Mesodermal cell (in vitro differentiated cells): ENCODE data around the gene CHST3.
"Not testable (repeated sequence)": the region's sequence is repeated elsewhere in the genome, so short reads cannot be mapped to it uniquely, and the experiment has no call there.

ENCODE experiments used
- H3K27ac ChIP-seq: 2 replicates; pipeline ENCODE4 v1.7.0; 2013; ENCODE audit warnings: mild to moderate bottlenecking, low read depth, low read length, moderate library complexity; ENCODE audit not compliant: severe bottlenecking
- H3K36me3 ChIP-seq: 2 replicates; pipeline ENCODE4 v1.7.1; 2013; ENCODE audit warnings: mild to moderate bottlenecking, low read length, moderate library complexity; ENCODE audit not compliant: control insufficient read depth, insufficient read depth
- H3K4me1 ChIP-seq: one replicate; pipeline ENCODE4 v1.7.1; 2013; ENCODE audit warnings: mild to moderate bottlenecking, low read length; ENCODE audit not compliant: insufficient read depth, control insufficient read depth, poor library complexity, severe bottlenecking
- H3K4me3 ChIP-seq: 2 replicates; pipeline ENCODE4 v1.7.0; 2013; ENCODE audit warnings: low read length, control low read depth, mild to moderate bottlenecking; ENCODE audit not compliant: insufficient read depth, poor library complexity, severe bottlenecking; ENCODE audit errors: extremely low read depth
- H3K9me3 ChIP-seq: 2 replicates; pipeline ENCODE4 v1.7.1; 2013; ENCODE audit warnings: mild to moderate bottlenecking, low read length, moderate library complexity; ENCODE audit not compliant: control insufficient read depth
- WGBS, 2 experiments: methylation state at CpG; one replicate each; pipeline ENCODE4 v1.1.5; 2013; ENCODE audit warnings: missing lambda C conversion rate in 2 of 2; ENCODE audit not compliant: insufficient coverage in 2 of 2; 5-methylcytosine and 5-hydroxymethylcytosine counted together

The CHST3 gene

DNA sequence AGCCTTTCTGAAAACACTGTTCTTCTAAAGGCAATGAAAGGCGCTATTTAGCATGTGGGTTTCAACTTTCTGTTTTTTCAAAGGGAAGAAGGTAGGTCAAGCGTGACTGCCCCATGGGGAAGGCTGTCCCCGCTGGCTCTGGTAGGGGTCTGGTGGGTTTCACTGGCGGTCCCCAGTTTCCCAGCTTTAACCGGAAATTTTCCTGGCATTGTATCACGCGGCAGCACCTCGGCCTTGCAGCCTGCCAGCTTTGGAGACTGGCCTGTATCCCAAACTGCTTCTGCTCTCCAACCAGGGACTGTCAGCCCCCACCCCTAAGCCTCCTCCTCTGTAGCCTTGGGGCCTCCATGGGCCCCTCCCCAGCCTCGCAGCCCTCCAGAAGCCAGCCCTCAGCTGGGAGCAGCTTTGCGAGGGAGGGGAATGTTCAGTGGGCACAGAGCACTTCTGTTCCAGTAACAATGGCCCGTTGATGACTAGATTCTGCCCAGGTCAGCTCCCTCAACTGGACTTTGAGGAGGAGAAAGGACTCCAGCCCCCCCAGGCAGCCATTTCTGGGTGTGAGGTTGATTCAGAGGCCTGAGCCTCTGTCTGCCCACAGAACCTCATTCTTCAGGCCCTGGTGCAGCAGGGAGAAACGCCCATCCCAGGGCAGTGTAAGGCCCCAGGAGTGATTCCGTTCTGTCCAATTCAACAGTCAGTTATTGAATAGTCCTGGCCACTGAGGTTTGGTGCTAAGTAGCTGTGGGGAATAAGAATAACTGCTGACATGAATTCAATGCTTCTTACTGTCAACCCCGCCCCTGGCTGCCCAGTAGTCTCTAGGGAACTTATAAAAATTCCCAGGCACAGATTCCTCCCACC, 17.1 kb downstream of the CHST3 start:
- Histone ChIP-seq H3K9me3 (no peaks in the 10 kb centered on the region), H3K27ac (peak overlapping the region; percentile 49), H3K4me1 (peaks cover 38% of the 10 kb centered on the region), H3K4me3 (no peak overlapping the region), H3K36me3 (peaks cover 15% of the 10 kb centered on the region)
- 83 to 85% methylated on average over 11 to 13 of the region's 14 CpGs for WGBS, 2 experiments

DNA sequence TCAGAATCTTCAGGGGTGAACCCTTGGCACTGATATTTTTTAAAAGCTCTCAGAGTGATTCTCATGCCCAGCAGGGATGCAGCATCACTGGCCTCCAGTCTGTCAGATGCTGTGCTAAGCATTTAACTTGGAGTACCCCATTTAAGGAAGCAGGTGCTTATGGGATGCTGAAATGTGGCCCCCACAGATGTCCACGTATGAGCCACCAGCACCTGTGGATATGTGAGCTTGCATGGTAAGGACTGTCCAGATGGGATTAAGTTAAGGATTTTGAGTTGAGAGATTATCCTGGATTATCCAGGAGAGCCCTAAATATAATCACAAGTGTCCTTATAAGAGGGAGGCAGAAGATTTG, 17.7 kb downstream of the CHST3 start:
- WGBS, 2 experiments, result 100% methylated on average over 1 of the region's 1 CpG; no CpG with 5 or more reads in 1 of the 2 experiments
- Histone ChIP-seq H3K4me3 (no peak overlapping the region), H3K27ac (no peak overlapping the region), H3K36me3 (peaks cover 21% of the 10 kb centered on the region), H3K9me3 (no peaks in the 10 kb centered on the region), H3K4me1 (peaks cover 32% of the 10 kb centered on the region)

DNA sequence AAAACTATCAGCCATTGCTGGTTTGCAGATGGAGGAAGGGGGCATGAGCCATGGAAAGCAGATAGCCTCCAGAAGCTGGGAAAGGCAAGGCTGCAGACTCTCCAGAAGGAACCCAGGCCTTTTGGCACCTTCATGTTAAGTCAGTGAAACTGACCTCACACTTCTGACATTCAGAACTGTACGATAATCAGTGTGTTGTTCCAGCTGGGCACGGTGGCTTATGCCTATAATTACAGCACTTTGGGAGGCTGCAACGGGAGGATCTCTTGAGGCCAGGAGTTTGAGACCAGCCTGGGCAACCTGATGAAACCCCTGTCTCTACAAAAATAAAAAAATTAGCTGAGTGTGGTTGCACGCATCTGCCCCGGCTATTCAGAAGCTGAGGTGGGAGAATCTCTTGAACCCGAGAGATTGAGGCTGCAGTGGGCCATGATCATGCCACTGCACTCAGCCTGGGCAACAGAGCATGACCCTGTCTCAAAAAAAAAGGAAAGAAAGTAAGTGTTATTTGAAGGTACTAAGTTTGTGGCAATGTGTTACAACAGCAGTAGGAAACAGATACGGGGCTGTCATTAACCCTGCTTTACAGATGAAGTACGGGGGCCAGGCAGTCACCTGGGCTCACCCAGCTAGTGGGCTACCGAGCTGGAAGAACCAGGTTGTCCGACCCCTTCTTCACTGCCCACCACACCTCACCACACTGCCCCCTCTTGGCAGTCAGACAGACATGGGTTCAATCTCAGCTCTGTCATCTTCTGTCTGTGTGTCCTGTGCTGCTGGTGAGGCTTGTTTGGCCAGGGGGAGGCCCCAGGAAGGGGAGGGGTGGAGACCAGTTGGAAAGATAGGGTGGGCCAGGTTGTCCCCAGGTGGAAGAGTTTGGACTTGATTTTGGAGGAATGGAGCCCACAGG, 18.3 kb downstream of the CHST3 start:
- WGBS, 2 experiments, result 94 to 95% methylated on average over 7 to 8 of the region's 10 CpGs
- H3K4me3 ChIP-seq, result no peak overlapping the region
- H3K4me1 ChIP-seq, result peaks cover 29% of the 10 kb centered on the region
- peaks cover 27% of the 10 kb centered on the region for H3K36me3 ChIP-seq
- no peak overlapping the region for H3K27ac ChIP-seq
- peaks cover 4% of the 10 kb centered on the region for H3K9me3 ChIP-seq

DNA sequence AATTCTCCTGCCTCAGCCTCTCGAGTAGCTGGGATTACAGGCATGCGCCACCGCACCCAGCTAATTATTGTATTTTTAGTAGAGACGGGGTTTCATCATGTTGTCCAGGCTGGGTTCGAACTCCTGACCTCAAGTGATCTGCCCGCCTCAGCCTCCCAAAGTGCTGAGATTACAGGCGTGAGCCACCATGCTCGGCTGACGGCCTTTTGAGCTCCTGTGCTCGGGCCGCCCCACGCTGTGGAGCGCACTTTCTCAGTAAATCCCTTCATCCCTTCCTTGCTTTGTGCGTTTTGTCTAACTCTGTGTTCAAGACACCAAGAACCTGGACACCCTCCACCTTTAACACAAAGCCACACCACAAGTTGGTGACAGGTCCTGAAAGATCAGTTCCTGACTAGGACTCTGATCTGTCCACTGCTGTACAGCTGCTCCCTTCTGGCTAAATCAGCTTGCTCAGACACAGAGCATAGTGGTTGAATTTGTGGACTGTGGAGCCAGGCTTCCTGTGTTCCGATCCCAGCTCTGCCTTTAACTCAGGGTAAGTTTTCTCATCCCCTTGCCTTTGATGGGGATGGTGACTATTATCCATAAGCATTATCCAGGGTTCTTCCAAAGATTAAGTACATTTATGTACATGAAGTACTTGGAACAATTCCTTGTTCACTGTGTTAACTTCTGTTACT, 20.1 kb downstream of the CHST3 start:
- peaks cover 6% of the 10 kb centered on the region for H3K9me3 ChIP-seq
- WGBS, 2 experiments, result 90 to 95% methylated on average over 11 to 14 of the region's 15 CpGs
- peaks cover 22% of the 10 kb centered on the region for H3K4me1 ChIP-seq
- H3K27ac ChIP-seq, result peak overlapping the region; percentile 59
- H3K36me3 ChIP-seq, result peaks cover 30% of the 10 kb centered on the region
- H3K4me3 ChIP-seq, result no peak overlapping the region

DNA sequence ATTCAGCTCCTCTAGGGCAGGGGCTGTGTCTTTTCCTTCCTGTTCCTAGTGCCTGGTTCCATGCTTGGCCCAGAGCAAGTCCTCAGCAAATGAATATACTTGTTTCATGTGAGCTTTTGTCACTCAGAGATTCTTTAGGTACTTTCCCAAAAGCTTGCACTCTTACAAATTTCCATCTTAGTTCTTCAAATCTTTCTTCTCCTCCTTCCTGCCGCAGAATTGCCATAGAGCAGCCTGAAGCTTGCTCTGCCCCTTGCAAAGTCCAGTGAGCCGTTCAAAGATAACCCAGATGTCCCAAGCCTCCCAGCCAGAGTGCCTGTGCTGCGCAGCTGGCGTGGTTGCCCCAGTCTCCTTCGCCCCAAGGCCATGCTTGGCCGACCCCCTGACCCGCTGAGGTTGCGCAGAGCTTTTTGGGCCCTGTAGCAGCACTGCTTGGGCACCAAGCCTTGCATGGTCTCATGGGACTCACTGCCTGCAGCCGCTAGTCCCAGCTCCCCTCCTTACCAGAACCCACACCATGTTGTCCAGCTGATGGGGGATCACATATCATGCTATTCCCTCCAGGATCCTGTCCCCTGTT, 20.7 kb downstream of the CHST3 start:
- Histone ChIP-seq H3K27ac (no peak overlapping the region), H3K9me3 (peaks cover 6% of the 10 kb centered on the region), H3K4me3 (no peak overlapping the region), H3K36me3 (peaks cover 34% of the 10 kb centered on the region), H3K4me1 (peaks cover 16% of the 10 kb centered on the region)
- 93 to 97% methylated on average over 8 to 9 of the region's 9 CpGs for WGBS, 2 experiments

DNA sequence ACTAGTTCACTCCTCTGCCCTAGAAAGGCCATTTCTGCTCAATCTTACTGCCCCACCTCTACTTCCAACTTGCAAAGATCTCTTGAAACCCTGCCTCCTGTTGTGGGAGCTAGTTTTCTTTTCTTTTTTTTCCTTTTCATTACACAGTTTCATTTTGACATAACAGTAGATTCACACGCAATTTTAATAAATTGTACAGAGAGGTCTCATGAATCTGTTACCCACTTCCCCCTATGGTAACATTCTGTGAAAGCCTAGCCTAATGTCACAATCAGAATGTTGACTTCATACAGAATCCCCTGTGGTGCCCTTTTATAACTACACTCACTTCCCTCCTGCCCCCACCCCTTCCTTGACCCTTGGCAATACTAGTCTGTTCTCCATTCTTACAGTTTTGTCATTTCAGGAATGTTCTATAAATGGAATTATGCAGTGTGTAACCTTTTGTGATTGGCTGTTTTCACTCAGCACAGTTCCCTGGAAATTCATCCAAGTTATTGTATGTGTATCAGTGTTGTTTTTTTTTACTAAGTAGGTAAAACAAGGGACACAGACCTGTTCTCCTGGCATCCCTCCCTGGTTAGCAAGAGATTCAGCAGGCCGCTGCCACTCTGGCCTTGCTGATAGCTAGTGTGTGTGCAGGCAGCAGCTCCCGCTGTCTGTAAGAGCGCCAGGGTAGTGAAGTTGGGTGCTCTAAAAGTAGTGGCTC, 21.5 kb downstream of the CHST3 start:
- Histone ChIP-seq H3K4me3 (no peak overlapping the region), H3K27ac (no peak overlapping the region), H3K4me1 (peaks cover 8% of the 10 kb centered on the region), H3K9me3 (peaks cover 6% of the 10 kb centered on the region), H3K36me3 (peaks cover 34% of the 10 kb centered on the region)
- 94 to 100% methylated on average over 1 to 3 of the region's 4 CpGs for WGBS, 2 experiments

DNA sequence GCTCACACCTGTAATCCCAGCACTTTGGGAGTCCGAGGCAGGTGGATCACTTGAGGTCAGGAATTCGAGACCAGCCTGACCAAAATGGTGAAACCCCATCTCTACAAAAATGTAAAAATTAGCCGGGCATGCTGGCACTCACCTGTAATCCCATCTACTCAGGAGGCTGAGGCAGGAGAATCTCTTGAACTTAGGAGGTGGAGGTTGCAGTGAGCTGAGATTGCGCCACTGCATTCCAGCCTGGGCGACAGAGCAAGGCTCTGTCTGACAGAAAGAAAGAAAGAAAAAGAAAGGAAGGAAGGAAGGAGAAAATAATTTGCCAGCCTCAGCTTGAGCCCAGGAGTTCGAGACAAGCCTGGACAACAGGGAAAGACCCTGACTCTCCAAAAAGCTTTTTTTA, 24.7 kb downstream of the CHST3 start:
- H3K36me3 ChIP-seq, result peaks cover 26% of the 10 kb centered on the region
- H3K27ac ChIP-seq, H3K4me3 ChIP-seq, H3K4me1 ChIP-seq, H3K9me3 ChIP-seq: not testable (repeated sequence)
- 84 to 98% methylated on average over 5 of the region's 6 CpGs for WGBS, 2 experiments

DNA sequence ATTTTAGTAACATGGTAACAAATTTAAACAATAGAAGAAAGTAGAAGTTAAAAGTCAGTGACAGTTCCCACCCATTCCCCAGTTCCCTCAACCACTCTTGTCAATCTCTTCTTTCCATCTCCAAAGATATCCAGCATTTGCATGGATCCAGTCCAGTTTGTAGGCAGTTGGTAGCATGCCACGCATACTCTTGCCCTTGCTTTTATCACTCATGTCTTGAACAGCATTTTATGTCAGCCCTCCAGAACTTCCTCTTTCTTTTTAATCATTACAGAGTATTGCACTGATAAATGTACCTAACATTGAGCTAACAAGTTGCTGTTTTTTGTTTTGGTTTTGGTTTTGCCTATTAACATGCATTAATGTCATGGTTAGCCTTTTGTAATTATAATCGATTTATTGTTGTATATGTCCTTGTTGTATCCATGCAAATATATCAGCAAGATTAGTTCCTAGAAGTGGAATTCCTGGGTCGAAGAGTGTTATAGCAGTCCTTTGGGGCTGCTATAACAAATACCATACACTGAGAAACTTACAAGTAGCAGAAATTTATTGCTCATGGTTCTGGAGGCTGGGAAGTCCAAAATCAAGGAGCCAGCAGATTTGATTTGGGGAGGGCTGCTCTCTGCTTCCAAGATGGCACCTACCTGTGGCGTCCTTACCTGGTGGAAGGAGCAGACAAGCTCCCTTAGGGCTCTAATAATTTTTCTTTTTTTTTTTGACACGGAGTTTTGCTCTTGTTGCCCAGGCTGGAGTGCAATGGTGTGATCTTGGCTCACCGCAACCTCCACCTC, 25.7 kb downstream of the CHST3 start:
- no peak overlapping the region for H3K4me3 ChIP-seq
- H3K4me1 ChIP-seq, result no peaks in the 10 kb centered on the region
- H3K9me3 ChIP-seq, result peaks cover 6% of the 10 kb centered on the region
- H3K27ac ChIP-seq, result no peak overlapping the region
- 54 to 75% methylated on average over 3 to 4 of the region's 6 CpGs for WGBS, 2 experiments
- H3K36me3 ChIP-seq, result peaks cover 26% of the 10 kb centered on the region

DNA sequence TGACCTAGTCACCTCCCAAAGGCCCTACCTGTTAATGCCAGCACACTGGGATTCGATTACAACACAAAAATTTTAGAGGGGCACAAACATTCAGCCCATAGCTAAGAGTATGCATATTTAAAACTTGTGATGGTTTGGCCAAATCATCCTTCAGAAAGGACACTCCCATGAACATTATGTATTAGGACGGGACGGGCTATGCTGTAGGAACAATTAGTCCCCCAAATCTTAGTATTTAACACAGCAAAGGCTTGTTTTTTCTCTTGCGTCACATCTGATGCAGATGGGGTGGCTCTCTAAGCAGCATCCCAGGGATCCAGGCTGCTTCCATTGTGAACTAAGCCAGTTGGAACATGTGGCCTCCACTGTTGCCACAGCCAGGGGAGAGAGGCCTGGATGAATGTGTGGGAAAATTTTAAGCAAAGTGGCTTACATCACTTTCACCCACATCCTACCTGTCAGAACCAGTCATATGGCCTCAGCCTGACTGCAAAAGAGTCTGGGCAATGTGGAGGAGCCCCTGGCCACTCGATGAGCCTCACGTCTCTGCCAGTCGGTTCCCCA, 26.6 kb downstream of the CHST3 start:
- Histone ChIP-seq H3K4me3 (no peak overlapping the region), H3K4me1 (no peaks in the 10 kb centered on the region), H3K36me3 (peaks cover 26% of the 10 kb centered on the region), H3K27ac (no peak overlapping the region), H3K9me3 (peaks cover 6% of the 10 kb centered on the region)
- WGBS, 2 experiments, result 95 to 97% methylated on average over 3 to 7 of the region's 7 CpGs
